ES-I3 (cell line): Measurements from ENCODE around the gene ABCA4.
A peak's percentile ranks its signal among the peaks of the same experiment; 100 is the strongest.

ENCODE experiments used
- H3K36me3 ChIP-seq: 2 replicates; pipeline ENCODE4 v1.6.1; 2013; ENCODE audit warnings: mild to moderate bottlenecking, low read length, control low read depth, moderate library complexity; ENCODE audit not compliant: insufficient read depth
- H3K4me1 ChIP-seq: 2 replicates; pipeline ENCODE4 v1.6.1; 2013; ENCODE audit warnings: mild to moderate bottlenecking, control low read depth, low read length; ENCODE audit not compliant: insufficient read depth
- H3K9ac ChIP-seq: 2 replicates; pipeline ENCODE4 v1.6.1; 2013; ENCODE audit warnings: low read depth, mild to moderate bottlenecking, low read length, moderate library complexity
- H3K9me3 ChIP-seq: 2 replicates; pipeline ENCODE4 v1.6.1; 2013; ENCODE audit warnings: mild to moderate bottlenecking, low read length, moderate library complexity; ENCODE audit not compliant: control insufficient read depth, insufficient read depth

ABCA4 gene

GRCh38 chr1:94049791-94050190 is 71.2 kb downstream of the ABCA4 start:
- Histone ChIP-seq H3K9me3 (no peaks in the 10 kb centered on the region; the same call in 1 of the 2 replicates), H3K4me1 (peaks cover 28% of the 10 kb centered on the region), H3K36me3 (no peaks in the 10 kb centered on the region), H3K9ac (no peak overlapping the region)

GRCh38 chr1:94048413-94049164 is 72.4 kb downstream of the ABCA4 start:
- no peaks in the 10 kb centered on the region for H3K9me3 ChIP-seq
- peaks cover 22% of the 10 kb centered on the region for H3K4me1 ChIP-seq
- no peaks in the 10 kb centered on the region for H3K36me3 ChIP-seq
- H3K9ac ChIP-seq, result no peak overlapping the region

GRCh38 chr1:94047949-94048348 is 73.0 kb downstream of the ABCA4 start:
- Histone ChIP-seq H3K9me3 (no peaks in the 10 kb centered on the region), H3K9ac (no peak overlapping the region), H3K36me3 (no peaks in the 10 kb centered on the region), H3K4me1 (peaks cover 22% of the 10 kb centered on the region)

- no peaks in the 10 kb centered on the region for H3K36me3 ChIP-seq
- peak overlapping the region; percentile 11; the same call in 1 of the 2 replicates for H3K9ac ChIP-seq
- peaks cover 14% of the 10 kb centered on the region for H3K4me1 ChIP-seq
- no peaks in the 10 kb centered on the region for H3K9me3 ChIP-seq
Observed at GRCh38 chr1:94045465-94046056, 75.4 kb downstream of the ABCA4 start.

GRCh38 chr1:94044891-94045290 is 76.1 kb downstream of the ABCA4 start:
- H3K9me3 ChIP-seq, result no peaks in the 10 kb centered on the region
- no peaks in the 10 kb centered on the region for H3K36me3 ChIP-seq
- H3K9ac ChIP-seq, result no peak overlapping the region
- H3K4me1 ChIP-seq, result peaks cover 10% of the 10 kb centered on the region

- H3K9ac ChIP-seq, result no peak overlapping the region
- H3K4me1 ChIP-seq, result peaks cover 10% of the 10 kb centered on the region
- no peaks in the 10 kb centered on the region for H3K9me3 ChIP-seq
- no peaks in the 10 kb centered on the region for H3K36me3 ChIP-seq
Observed at GRCh38 chr1:94044290-94044790, 76.6 kb downstream of the ABCA4 start.

GRCh38 chr1:94043738-94044289 is 77.1 kb downstream of the ABCA4 start:
- Histone ChIP-seq H3K9ac (no peak overlapping the region), H3K36me3 (no peaks in the 10 kb centered on the region)

GRCh38 chr1:94042388-94042787 is 78.6 kb downstream of the ABCA4 start:
- H3K4me1 ChIP-seq, result peaks cover 7% of the 10 kb centered on the region
- H3K9me3 ChIP-seq, result no peaks in the 10 kb centered on the region
- H3K36me3 ChIP-seq, result no peaks in the 10 kb centered on the region
- H3K9ac ChIP-seq, result no peak overlapping the region

More at GRCh38 chr1:94043738-94044289, 77.1 kb downstream of the ABCA4 start:
- Histone ChIP-seq H3K9me3 (no peaks in the 10 kb centered on the region), H3K4me1 (peaks cover 7% of the 10 kb centered on the region)

GRCh38 chr1:94039871-94040569 is 80.9 kb downstream of the ABCA4 start:
- Histone ChIP-seq H3K4me1 (peaks cover 7% of the 10 kb centered on the region), H3K9me3 (no peaks in the 10 kb centered on the region), H3K9ac (no peak overlapping the region), H3K36me3 (no peaks in the 10 kb centered on the region)

GRCh38 chr1:94039514-94039870 is 81.5 kb downstream of the ABCA4 start:
- Histone ChIP-seq H3K9ac (no peak overlapping the region), H3K4me1 (peaks cover 7% of the 10 kb centered on the region), H3K36me3 (no peaks in the 10 kb centered on the region), H3K9me3 (no peaks in the 10 kb centered on the region)

GRCh38 chr1:94038511-94038910 is 82.4 kb downstream of the ABCA4 start:
- Histone ChIP-seq H3K4me1 (peaks cover 7% of the 10 kb centered on the region), H3K36me3 (no peaks in the 10 kb centered on the region), H3K9me3 (no peaks in the 10 kb centered on the region), H3K9ac (no peak overlapping the region)

GRCh38 chr1:94037392-94038229 is 83.3 kb downstream of the ABCA4 start:
- Histone ChIP-seq H3K36me3 (no peaks in the 10 kb centered on the region), H3K4me1 (peaks cover 7% of the 10 kb centered on the region), H3K9me3 (no peaks in the 10 kb centered on the region), H3K9ac (no peak overlapping the region)

GRCh38 chr1:94036730-94037129 is 84.2 kb downstream of the ABCA4 start:
- Histone ChIP-seq H3K36me3 (no peaks in the 10 kb centered on the region), H3K9me3 (no peaks in the 10 kb centered on the region), H3K4me1 (peaks cover 7% of the 10 kb centered on the region), H3K9ac (no peak overlapping the region)

- no peaks in the 10 kb centered on the region for H3K9me3 ChIP-seq
- H3K9ac ChIP-seq, result no peak overlapping the region
- peaks cover 7% of the 10 kb centered on the region for H3K4me1 ChIP-seq
- no peaks in the 10 kb centered on the region for H3K36me3 ChIP-seq
Observed at GRCh38 chr1:94033849-94034248, 87.1 kb downstream of the ABCA4 start.
